HG03439 (cell line): ENCODE measurements around the gene BRWD1.

Experiments
- ATAC-seq: cut with Tn5 transposase; IDR thresholded peaks from one replicate; pipeline ENCODE4 v1.9.1; 2021; ENCODE audit warnings: mild to moderate bottlenecking, moderate library complexity; ENCODE audit not compliant: unreplicated experiment

Gene BRWD1

DNA sequence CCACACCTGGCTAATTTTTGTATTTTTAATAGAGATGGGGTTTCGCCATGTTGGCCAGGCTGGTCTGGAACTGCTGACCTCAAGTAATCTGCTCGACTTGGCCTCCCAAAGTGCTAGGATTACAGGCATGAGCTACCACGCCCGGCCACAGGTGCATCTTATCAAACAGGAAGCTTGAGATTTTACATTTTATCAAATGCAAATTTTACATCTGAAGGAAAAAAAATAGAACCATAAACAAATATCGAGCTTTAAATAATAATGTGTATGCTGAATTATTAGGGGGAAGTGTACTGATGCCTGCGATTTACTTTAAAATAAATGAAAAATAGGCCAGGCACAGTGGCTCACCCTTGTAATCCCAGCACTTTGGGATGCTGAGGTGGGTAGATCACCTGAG is 16.6 kb upstream of the BRWD1 start:
- no peak for ATAC-seq

DNA sequence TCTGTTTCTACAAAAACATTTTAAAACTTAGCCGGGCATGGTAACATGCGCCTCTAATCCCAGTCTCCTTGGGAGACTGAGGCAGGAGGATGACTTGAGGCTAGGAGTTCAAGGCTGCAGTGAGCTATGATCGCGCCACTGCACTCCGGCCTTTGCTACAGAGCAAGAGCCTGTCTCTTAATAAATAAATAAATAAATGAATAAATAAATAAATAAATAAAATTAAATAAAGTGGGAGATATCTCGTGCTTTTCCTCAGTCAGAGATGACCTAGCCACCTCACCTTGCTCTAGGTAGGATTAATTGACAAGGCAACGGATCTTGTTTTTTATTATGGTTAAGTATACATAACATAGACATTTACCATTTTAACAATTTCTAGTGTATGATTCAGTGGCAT is 14.3 kb upstream of the BRWD1 start:
- no peak for ATAC-seq

DNA sequence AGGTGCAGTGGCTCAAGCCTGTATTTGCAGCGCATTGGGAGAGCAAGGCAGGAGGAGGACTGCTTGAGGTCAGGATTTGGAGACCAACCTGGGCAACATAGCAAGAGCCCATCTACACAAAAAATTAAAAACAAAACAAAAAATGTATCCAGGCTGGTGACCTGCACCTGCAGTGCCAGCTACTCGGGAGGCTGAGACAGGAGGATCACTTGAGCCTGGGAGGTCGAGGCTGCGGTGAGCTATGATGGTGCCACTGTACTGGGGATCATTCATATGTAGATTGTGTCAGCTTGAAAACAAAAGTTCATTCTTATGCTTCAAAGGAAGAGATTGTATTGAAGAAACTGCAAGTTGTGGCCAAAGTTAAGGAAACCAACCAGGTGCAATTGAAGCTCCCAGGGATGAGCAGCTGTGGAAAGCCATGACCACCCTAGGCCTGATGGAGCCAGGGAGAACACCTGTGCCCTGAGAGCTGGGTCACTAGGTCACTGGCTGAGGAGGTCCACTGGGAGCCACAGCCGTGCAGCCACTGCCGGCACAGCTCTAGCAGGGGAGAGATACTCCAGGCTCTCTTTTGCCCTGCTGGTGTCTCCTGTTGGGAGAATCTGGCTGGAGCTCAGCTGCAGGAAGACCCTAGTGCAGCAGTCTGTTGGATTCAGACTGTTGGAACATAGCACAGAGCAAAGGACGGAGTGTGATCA is 13.3 kb upstream of the BRWD1 start:
- ATAC-seq, result no peak

DNA sequence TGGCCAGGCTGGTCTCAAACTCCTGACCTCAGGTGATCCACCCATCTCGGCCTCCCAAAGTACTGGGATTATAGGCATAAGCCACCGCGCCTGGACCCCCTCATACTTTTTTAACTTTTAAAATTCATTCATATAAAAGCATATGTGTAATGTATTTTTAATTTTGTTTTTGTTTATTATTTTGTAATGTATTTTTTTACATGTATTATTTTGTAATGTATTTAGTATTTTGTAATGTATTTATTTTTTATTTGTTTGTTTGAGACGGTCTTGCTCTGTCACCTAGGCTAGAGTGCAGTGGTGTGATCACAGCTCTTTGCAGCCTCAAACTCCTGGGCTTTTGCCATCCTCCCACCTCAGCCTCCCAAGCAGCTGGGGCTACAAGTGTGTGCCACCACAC is 12.0 kb upstream of the BRWD1 start:
- ATAC-seq, result no peak

DNA sequence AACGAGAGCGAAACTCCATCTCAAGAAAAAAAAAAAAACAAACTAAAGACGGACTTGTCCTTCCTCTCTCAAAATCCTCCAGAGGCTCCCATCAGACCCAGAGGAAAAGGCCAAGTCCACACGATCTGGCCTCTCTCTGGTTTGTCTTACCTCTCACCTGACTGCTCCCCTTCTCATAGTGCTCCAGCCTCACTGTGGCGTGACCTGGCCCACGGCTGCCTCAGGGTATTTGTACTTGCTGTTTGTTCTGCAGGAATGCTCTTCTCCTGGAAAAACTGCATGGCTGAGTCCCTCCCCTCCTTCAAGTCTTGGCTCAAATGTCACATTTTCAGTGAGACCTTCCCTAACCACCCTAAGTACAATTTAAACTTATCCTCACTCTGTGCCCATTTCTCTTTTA is 8.0 kb upstream of the BRWD1 start:
- no peak for ATAC-seq

DNA sequence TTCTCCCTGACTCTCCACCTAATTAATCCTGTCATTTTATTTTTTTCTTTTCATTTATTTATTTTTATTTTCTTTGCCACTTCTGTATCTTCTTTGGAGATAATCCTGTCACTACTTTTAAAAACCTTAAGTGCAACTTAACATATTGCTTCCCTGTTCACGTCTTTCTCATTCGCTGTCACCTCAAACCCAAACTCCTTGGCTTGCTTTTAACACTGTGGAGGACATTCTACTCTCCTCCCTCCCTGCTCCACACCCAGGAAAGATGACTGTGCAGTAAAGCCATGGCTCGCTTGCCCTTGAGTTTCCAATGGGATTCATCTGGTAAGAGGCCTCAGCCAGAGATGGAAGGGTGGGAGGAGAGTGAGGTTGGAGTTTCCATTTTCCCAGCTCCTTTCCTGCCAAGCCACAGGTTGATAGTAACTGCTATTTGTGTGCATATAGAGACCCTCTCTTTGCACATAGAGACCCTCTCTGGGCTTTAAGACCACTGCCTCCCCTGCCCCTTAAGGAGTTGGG is 6.4 kb upstream of the BRWD1 start:
- ATAC-seq, result no peak

DNA sequence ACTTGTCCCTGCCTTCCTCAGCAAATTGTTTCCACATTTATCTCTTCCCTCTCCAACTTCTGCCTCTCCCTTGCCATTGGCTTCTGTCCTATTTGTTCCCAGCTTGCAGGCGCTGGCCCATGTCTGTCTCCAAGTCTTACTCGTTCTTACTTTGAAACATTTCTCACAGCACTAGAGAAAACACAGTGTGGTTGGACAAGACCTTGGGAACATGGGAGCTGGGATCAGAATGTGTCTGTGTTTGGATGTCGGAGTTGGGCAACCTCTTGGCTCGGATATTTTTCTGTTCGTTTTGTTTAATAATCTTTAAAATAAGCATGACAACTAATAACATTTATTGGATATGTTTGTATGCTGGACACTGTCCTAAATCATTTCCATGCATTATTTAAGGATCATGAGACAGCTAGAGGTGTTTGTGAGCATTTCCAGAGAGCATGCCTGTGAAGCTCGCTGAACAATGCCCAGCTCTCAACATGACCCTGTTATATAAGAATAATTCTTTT is 5.9 kb upstream of the BRWD1 start:
- no peak for ATAC-seq

DNA sequence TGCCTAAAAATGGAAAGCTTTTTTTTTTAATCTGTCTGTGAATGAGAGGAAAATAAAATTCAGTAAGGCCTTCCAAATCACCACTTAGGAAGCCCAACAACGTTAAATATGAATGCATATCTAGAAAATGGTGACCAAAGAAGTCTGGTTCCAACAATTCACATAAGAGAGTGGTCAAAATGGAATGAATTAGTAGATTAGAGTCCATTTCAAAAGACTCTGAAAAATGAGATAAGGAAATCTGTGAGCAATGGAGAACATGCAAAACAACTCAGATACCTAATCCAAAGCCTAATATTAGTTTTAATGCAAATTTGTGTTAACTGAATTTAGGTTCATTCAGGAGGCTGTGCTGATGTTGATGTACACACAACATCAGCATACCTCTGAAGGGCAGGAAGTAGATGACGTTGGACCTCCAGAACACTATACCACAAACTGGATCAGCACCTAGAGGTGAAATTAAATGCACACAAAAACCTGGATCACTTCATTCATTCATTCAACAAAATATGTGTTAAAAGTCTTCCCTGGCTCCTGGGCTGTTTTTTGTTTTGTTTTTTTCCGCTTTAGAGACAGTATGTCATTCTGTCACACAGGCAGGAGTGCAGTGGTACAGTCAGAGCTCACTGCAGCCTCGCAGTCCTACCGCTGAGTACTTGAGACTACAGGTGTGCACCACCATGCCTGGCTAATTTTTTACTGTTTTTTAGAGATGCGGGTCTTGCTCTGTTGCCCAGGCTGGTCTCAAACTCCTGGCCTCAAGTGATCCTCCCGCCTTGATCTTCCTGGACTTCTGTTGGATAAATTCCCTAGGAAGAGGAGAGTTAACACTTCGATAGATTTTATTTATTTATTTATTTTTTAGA is 4.9 kb upstream of the BRWD1 start:
- no peak for ATAC-seq

DNA sequence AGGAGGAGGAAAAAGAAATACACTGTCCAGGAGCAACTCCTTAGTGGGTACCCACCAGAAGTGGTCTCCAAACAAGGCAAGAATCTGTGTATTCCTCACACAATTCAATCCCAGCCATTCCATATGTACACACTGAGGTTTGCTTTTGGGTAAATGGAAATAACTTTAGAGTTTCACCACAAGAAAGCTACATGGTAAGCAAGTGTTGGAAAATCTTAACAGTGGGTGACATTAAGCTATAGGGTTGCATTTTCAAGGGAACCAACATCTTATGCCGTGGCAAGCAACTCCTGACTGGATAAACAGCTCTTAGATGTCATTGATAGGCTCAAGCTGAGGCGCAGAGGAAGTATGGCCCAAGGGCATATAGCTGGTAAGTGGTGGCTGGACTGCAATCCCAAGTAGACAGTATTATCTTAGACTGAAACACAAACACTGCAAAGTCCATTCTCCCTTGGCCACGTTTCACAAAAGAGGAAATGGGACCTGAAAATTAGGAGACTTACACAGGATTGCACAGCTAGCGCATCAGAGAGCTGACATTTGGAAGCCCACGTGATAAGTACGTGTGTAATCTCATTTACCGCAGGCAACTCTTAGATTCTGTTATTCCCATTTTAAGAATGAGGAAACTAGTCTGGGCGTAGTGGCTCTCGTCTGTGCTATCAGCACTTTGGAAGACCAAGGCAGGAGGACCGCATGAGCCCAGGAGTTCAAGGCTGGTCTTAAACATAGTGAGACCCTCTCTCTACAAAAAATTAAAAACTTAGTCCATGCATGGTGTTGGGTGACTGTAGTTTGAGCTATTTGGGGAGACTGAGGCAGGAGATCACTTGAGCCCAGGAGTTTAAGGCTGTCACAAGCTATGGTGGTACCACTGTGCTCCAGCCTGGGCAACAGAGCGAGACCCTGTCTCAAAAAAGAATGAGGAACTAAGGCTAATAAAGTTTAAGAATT is 4.0 kb upstream of the BRWD1 start:
- no peak for ATAC-seq

DNA sequence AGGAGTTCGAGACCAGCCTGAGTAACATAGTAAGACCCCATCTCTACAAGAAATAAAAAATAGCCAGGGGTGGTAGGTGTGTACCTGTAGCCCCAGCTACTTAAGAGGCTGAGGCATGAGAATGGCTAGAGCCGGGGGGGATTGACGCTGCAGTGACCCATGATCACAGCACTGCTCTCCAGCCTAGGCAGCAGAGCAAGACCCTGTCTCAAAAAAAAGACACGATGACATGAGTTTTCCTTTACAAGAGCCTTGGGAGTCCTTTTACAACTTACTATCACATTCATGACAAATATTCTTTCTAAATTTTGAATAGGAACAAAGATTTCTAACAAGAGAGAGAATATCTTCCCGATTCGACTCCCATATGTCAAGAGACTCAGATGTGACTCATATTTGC is 3.3 kb upstream of the BRWD1 start:
- ATAC-seq, result no peak

DNA sequence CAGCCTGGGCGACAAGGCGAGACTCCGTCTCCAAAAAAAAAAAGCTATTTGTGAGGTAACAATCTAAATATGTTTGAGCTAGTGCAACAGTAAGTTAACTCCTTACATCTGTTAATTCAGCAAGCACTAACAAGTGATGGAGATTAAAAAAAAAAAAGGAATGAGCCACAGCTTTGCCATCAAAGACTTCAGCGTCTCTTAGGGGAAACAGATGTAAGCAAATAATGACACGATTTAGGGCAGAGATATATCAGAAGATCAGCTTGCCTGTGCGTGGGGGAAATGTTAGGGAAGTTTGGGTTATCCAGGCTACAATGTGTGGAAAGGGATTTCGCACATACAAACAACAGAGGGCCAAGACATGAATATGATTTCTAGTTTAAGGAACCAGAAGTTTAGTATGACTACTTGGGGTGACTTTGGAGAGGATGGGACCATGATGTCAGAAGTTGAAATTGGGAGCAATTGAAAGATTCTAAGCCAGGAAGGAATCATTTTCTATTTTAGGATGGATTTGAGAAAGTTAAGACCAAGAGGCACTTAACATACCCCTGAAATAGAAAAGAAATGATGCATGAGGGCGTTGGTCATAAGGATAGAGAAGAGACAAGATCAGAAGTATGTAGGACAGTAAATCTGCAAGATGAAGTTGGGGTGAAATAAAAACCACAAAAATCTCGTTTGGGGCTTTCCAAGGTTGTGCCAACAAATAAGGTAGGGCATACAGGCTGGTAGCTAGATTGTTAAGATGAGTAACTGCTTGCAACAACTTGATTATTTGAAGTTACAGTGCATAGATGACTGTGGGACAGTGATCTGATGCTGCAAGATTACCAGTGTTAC is 2.4 kb upstream of the BRWD1 start:
- no peak for ATAC-seq

DNA sequence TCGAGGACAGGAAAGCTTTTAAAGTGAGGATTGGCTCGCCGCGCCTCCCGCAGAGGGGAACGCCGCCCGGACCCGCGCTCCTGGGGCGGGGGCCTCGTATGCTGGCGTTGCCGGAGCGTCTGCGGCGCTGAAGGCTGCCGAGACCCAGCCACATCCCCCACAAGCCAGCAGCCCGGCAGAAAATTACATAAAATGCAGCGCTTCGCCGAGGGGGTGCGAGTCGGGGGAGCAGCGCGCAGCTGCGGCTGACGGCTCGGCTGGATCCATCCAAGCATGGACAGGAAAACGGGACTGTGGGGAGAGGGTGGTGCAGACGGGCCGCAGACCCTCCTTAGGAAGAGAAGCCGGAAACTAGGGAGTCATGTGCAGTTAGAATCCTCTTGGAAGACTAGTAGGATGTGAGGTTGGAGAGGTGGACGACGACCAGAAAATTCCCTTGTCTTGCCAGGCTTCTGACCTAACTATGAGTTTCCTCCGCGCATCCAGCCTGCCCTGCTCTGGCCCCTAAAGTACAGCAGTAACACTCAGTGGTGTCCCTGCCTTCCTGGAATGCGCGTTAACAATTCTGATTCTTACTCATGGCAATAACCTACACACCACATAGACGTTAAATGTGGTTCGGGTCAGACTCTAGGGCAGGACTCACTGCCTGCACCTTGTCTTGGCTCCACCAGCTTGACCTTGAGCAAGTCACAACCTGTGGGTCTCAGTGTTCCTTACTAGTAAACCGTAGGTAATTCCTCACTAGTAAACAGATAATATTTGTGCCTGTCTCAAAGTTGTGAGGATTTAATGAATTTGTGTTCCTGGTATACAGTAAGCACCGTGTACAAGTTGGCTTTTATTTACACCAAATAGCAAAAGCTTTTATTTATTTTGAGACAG is 953 bp upstream of the BRWD1 start:
- peak; percentile 10 for ATAC-seq

DNA sequence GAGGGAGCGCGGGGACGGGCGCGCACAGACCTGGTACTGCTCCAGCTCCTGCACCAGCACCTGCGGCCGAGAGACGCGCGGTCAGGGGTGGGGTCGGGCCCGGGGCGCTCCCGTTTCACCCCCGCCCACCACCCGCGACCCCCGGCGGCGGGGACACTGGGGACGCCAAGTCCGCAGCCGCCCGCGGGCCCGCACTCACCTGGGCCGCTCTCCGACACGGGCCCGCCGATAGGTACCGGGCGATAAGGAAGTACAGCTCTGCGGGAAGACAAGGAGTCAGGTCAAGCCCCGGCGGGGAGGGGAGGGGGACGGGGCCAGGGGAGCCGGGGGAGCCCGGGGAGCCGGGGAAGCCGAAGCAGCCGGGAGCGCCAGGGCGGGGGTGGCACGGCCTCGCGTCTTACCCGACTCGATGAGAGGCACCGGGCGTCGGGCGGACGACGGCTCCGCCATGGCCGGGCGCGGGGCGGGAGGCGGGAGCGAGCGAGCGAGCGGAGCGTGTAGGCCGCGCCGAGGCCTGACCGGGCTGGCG is 326 bp downstream of the BRWD1 start:
- ATAC-seq, result peak; percentile 1

DNA sequence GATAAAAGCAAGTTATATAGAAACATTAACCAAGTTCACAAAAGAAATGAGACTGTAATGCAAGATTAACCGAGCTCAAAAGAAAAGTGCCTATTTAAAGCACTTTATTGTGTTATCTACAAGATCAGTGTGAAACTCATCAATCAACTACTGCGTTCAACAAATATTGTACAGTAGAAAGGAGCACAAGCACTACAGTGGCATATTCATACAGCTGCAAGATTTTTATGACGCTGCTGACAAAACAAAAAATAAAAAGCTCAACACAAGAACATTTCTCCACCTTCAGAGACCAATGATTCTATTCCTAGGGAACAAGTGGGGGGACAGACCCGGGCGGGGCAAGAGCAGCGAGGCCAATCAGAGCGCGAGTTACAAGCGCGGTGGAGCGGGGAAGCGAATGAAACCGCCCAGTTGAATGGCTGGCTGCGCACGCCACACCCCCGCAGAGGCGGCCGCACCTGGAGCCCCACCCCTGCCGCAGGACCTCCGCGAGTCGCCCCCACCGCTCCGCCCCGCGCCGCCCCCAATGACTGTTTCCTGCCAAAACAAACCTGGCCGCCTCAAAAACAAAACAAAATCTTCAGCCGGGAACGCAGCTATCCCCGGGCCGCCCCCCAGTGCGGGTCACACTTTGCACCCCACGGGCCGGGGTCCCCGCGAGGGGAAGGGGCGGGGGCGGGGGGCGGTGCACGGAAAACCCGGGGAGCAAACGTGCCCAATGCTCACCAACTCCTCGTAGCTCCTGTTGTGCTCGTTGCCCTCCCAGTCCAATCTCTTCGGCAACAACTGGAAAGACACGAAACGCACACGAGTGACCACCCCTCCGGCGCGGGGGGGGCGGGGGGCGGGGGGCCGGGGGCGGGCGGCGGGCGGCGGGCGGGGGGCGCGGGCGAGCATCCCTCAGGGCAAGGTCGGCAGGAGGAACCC is 1.1 kb downstream of the BRWD1 start:
- peak; percentile 77 for ATAC-seq

DNA sequence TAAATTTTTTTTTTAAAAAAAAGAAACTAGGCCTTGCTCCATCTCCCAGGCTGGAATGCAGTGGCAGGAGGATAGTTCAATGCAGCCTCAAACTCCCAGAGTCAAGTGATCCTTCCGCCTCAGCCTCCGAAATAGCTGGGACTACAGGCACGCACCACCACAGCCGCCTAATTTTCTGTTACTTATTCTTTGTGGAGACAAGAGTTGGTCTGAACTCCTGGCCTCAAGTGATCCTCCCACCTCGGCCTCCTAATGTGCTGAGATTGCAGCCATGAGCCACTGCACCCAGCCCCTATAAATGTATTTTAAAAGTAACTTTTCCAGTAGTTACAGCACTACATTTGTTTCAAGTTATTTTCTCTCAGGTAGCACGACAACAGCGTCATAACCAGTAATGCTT is 2.3 kb downstream of the BRWD1 start:
- no peak for ATAC-seq

DNA sequence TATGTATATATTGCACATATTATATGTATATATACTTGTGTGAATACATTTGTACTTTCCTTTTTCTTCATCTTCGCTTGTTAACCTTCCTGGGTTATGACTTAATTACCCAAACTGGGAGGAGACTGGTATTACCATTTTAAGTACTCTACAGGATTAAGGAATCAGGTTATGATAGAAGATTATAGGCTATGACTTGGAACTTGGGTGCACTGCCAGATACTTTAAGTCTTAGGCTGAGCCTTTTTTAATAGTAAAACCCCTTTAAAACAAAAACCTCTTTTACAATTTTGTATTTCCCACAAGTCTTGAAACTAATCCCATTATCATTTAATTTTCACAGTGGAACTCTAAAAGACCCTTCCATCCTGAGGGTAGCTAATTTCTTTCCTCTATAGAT is 6.0 kb downstream of the BRWD1 start:
- no peak for ATAC-seq

DNA sequence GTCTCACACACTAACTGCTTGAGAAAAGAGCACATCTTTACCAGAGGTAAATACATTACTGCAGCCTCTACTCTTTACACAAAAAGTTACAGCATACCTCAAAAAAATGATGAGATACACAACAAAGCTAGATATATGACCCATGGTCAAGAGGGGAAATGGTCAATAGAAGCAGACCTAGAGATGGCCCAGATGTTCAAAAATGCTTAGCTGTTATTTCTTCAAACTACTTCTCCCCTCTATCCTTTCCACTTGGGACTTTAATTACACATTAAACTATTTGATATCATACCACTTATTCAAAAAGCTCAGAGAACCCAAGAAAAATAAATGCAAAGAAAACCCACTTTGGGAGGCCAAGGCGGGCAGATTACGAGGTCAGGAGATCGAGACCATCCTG is 12.8 kb downstream of the BRWD1 start:
- ATAC-seq, result no peak

DNA sequence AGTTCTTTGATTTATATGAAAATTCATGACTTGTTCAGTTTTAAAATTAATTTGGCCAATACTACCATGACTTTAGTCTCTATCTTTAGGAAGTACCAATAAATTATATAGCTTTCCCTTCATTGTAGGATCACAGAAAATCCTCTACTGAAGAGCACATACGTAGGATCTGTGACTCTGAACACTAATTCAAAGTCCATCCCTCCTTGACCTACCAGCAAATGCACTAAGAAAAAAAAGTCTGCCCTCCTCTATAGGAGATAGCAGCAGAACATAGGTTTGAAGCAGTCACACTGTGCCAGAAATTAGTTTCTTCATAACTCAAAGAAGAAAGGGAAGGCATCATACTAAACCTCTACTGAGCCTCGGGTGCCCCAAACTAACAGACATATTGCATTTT is 16.5 kb downstream of the BRWD1 start:
- no peak for ATAC-seq
